DND-41 (cell line): ENCODE data around the gene SLC24A5.

Source experiments
- ATAC-seq: fragments of 200-7000 bp; cut with Tn5 transposase; 3 replicates; pipeline ENCODE4 v1.9.1; 2021; ENCODE audit warnings: low read depth; ENCODE audit not compliant: insufficient read depth
- DNase-seq: peaks from one replicate; pipeline ENCODE4 v3.0.0-alpha.2; 2020
- H2AFZ ChIP-seq: 2 replicates; pipeline ENCODE4 v1.6.0; 2012; ENCODE audit warnings: low read depth, low read length
- H3K27ac ChIP-seq: 2 replicates; pipeline ENCODE4 v1.5.1; 2012; ENCODE audit warnings: low read length, inconsistent platforms
- H3K27me3 ChIP-seq: fragments of 200-600 bp; sonication (generic); 2 replicates; pipeline ENCODE4 v1.6.0; 2012; ENCODE audit warnings: low read length, mild to moderate bottlenecking, inconsistent platforms; ENCODE audit not compliant: insufficient read depth, poor library complexity
- H3K36me3 ChIP-seq: 2 replicates; pipeline ENCODE4 v1.5.1; 2012; ENCODE audit warnings: low read length, inconsistent platforms; ENCODE audit not compliant: insufficient read depth
- H3K4me1 ChIP-seq: 2 replicates; pipeline ENCODE4 v1.5.1; 2012; ENCODE audit warnings: mild to moderate bottlenecking, low read length; ENCODE audit not compliant: insufficient read depth
- H3K4me2 ChIP-seq: 2 replicates; pipeline ENCODE4 v1.6.0; 2012; ENCODE audit warnings: mild to moderate bottlenecking, moderate library complexity, low read length, inconsistent platforms; ENCODE audit not compliant: insufficient read depth
- H3K4me3 ChIP-seq, 2 experiments: fragments of 200-600 bp in 1 of 2; shearing (Covaris generic) in 1 of 2; 2 replicates each; pipeline ENCODE4 v1.5.1; 2012 to 2016; ENCODE audit warnings: inconsistent platforms in 2 of 2, low read length in 2 of 2, mild to moderate bottlenecking in 2 of 2, low read depth in 1 of 2, moderate library complexity in 1 of 2
- H3K79me2 ChIP-seq: 2 replicates; pipeline ENCODE4 v1.6.0; 2012; ENCODE audit warnings: low read length, inconsistent platforms; ENCODE audit not compliant: insufficient read depth
- H3K9ac ChIP-seq: 2 replicates; pipeline ENCODE4 v1.6.0; 2012; ENCODE audit warnings: low read depth, mild to moderate bottlenecking, inconsistent platforms, low read length, moderate library complexity
- H3K9me3 ChIP-seq: 2 replicates; pipeline ENCODE4 v1.5.1; 2012; ENCODE audit warnings: low read length, moderate library complexity, mild to moderate bottlenecking, inconsistent platforms; ENCODE audit not compliant: insufficient read depth, severe bottlenecking
- H4K20me1 ChIP-seq: 2 replicates; pipeline ENCODE4 v1.6.0; 2012; ENCODE audit warnings: low read length; ENCODE audit not compliant: insufficient read depth
- EZH2 ChIP-seq: IDR thresholded peaks from 3 replicates; pipeline ENCODE4 v1.6.1; 2012; ENCODE audit warnings: borderline replicate concordance, low read depth, mild to moderate bottlenecking, moderate library complexity, low read length, inconsistent platforms; ENCODE audit not compliant: severe bottlenecking
- TF ChIP-seq, protein P1 (sequence below): IDR thresholded peaks from 2 replicates; pipeline ENCODE4 v1.5.1; 2012; ENCODE audit warnings: borderline replicate concordance, low read length, moderate library complexity, mild to moderate bottlenecking; ENCODE audit not compliant: poor library complexity, severe bottlenecking; ENCODE audit errors: extremely low read depth

Gene SLC24A5

DNA sequence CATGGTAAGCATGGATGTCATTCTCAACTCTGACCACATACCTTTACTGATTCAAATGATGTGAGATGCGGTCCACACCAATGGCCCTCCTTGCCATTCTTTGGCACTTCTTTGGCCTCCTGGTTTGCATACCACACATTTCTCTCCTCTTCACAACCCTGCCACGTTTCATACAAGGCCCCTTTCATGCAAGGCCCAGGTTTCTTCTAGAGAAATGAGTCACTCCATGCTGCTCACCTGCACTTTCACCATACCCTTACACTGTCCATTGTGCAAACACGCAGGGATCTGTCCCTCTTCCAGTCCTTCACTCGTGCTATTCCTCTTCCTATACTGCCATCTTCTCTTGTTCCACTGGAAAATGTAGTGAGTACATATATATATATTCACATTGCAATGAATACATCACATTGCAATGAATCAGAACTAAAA is 24.4 kb upstream of the SLC24A5 start:
- no peak for ATAC-seq
- no peak overlapping the region for H2AFZ ChIP-seq

DNA sequence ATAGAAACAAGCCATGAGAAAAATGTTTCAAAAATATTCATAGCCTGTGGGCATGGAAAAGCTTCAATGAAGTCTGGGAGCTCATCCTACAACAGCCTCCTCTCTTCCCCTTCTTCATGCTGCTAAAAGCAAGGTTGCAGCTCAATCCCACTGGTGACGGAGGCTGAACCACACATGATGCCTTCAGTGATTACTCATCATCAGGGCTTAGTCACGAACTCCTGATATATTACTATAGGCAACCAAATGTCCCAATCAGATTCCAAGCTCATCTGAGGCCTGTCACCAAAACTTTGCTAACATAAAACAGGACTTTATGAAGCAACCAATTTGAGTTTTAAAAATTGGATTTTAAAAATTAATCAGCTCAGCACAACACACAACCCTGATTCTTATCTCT is 24.0 kb upstream of the SLC24A5 start:
- DNase-seq (no peak), ATAC-seq (no peak)
- H3K4me3 ChIP-seq: no peak overlapping the region
- TF ChIP-seq EZH2: no peak
- TF ChIP-seq, protein P1, sequence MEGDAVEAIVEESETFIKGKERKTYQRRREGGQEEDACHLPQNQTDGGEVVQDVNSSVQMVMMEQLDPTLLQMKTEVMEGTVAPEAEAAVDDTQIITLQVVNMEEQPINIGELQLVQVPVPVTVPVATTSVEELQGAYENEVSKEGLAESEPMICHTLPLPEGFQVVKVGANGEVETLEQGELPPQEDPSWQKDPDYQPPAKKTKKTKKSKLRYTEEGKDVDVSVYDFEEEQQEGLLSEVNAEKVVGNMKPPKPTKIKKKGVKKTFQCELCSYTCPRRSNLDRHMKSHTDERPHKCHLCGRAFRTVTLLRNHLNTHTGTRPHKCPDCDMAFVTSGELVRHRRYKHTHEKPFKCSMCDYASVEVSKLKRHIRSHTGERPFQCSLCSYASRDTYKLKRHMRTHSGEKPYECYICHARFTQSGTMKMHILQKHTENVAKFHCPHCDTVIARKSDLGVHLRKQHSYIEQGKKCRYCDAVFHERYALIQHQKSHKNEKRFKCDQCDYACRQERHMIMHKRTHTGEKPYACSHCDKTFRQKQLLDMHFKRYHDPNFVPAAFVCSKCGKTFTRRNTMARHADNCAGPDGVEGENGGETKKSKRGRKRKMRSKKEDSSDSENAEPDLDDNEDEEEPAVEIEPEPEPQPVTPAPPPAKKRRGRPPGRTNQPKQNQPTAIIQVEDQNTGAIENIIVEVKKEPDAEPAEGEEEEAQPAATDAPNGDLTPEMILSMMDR: no peak
- H3K36me3 ChIP-seq: no peaks in the 10 kb centered on the region
- no peak overlapping the region for H3K27ac ChIP-seq
- H3K9me3 ChIP-seq: no peaks in the 10 kb centered on the region
- H3K4me2 ChIP-seq: no peak overlapping the region
- no peaks in the 10 kb centered on the region for H3K27me3 ChIP-seq
- no peaks in the 10 kb centered on the region for H3K79me2 ChIP-seq
- H4K20me1 ChIP-seq: no peaks in the 10 kb centered on the region
- no peak overlapping the region for H2AFZ ChIP-seq
- H3K4me1 ChIP-seq: no peaks in the 10 kb centered on the region
- no peak overlapping the region for H3K9ac ChIP-seq

More for the DNA sequence above, 24.4 kb upstream of the SLC24A5 start:
- TF ChIP-seq, protein P1: no peak
- no peak for TF ChIP-seq EZH2
- Histone ChIP-seq H3K27me3 (no peaks in the 10 kb centered on the region), H3K36me3 (no peaks in the 10 kb centered on the region), H4K20me1 (no peaks in the 10 kb centered on the region), H3K79me2 (no peaks in the 10 kb centered on the region), H3K9ac (no peak overlapping the region), H3K4me1 (no peaks in the 10 kb centered on the region), H3K4me3 (no peak overlapping the region), H3K9me3 (no peaks in the 10 kb centered on the region), H3K4me2 (no peak overlapping the region), H3K27ac (no peak overlapping the region)
- DNase-seq: no peak

DNA sequence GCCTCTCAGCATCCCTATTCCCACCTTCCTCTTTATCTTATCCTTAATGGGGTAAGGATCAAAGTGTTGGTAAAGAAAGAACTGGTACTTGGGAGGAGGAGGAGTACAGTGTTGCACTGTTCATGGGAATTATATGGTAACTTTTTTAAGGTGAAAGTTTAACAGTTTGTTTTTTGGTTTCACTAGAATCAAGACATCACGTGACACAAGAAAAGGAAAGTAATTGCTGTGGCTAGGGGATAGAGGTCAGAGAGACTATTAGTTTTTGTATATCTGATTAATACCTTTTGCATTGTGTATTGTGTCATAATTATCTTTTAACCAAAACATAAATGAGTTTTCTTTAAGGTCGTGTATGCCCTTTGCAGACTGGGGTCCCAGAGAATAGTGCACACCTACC is 23.5 kb upstream of the SLC24A5 start:
- H3K9ac ChIP-seq: no peak overlapping the region
- no peak overlapping the region for H3K27ac ChIP-seq
- ATAC-seq (no peak), DNase-seq (no peak)
- H3K27me3 ChIP-seq: no peaks in the 10 kb centered on the region
- no peaks in the 10 kb centered on the region for H3K36me3 ChIP-seq
- TF ChIP-seq, protein P1: no peak
- TF ChIP-seq EZH2: no peak
- H3K79me2 ChIP-seq: no peaks in the 10 kb centered on the region
- no peaks in the 10 kb centered on the region for H3K4me1 ChIP-seq
- no peaks in the 10 kb centered on the region for H4K20me1 ChIP-seq
- H2AFZ ChIP-seq: no peak overlapping the region
- H3K4me3 ChIP-seq: no peak overlapping the region
- H3K4me2 ChIP-seq: no peak overlapping the region
- no peaks in the 10 kb centered on the region for H3K9me3 ChIP-seq
